ENCODE data around the gene GAREM2.
A peak's percentile ranks its signal among the peaks of the same experiment; 100 is the strongest.

GAREM2 gene

GRCh38 chr2:26237868-26238267 is 65.0 kb downstream of the GAREM2 start:
- peaks cover 22 to 53% of the 10 kb centered on the region in 2 experiments for H3K36me3 ChIP-seq (ENCODE audit: control insufficient read depth in 1 of 2, insufficient read depth in 2 of 2, low read depth in 1 of 2, low read length in 2 of 2)
- no peak overlapping the region for H2BK12ac ChIP-seq (ENCODE audit: low read length in 2 of 2)
- no peak overlapping the region for H2BK5ac ChIP-seq (ENCODE audit: low read depth, low read length, poor library complexity, severe bottlenecking)
- no peak for DNase-seq
- H4K8ac ChIP-seq (ENCODE audit: low read length) = no peak overlapping the region
- H3K14ac ChIP-seq (ENCODE audit: low read length in 2 of 2) = no peak overlapping the region
- H3K4me1 ChIP-seq (ENCODE audit: control insufficient read depth, insufficient read depth, low read depth, low read length) = peaks cover 3% of the 10 kb centered on the region
- H2AFZ ChIP-seq (ENCODE audit: low read depth, low read length) = no peak overlapping the region
- no peak overlapping the region for H2AK5ac ChIP-seq (ENCODE audit: low read length, severe bottlenecking)
- no peak overlapping the region for H3K18ac ChIP-seq (ENCODE audit: low read depth in 1 of 2, low read length in 2 of 2)
- H3K27ac ChIP-seq (ENCODE audit: low read length, poor library complexity, severe bottlenecking) = no peak overlapping the region
- H4K91ac ChIP-seq (ENCODE audit: low read length) = no peak overlapping the region
- H2BK120ac ChIP-seq (ENCODE audit: low read depth, low read length) = no peak overlapping the region
- H3K4ac ChIP-seq (ENCODE audit: low read depth in 1 of 2, low read length in 2 of 2) = no peak overlapping the region
- no peak overlapping the region for H3K4me2 ChIP-seq (ENCODE audit: low read length, poor library complexity, severe bottlenecking)
- no peak overlapping the region for H2BK15ac ChIP-seq (ENCODE audit: low read depth, poor library complexity, severe bottlenecking)
- H3K79me1 ChIP-seq (replicated peaks; ENCODE audit: low read length, poor library complexity, severe bottlenecking) = peaks cover 14% of the 10 kb centered on the region
- no peak overlapping the region for H3K4me3 ChIP-seq (ENCODE audit: insufficient read depth in 1 of 2, low read depth in 1 of 2, low read length in 2 of 2)
- H3K23ac ChIP-seq (ENCODE audit: low read length in 2 of 2) = no peak overlapping the region
- WGBS = 100% methylated on average over 1 of the region's 1 CpG
- no peaks in the 10 kb centered on the region for H3K27me3 ChIP-seq (ENCODE audit: control insufficient read depth in 1 of 2, insufficient read depth in 1 of 2, low read length in 2 of 2)
- no peaks in the 10 kb centered on the region for H3K9me3 ChIP-seq (ENCODE audit: control insufficient read depth, low read length)
- peak overlapping the region; percentile 50 for H3K9ac ChIP-seq (ENCODE audit: low read length)

GRCh38 chr2:26238311-26238958 is 65.5 kb downstream of the GAREM2 start:
- peaks cover 11% of the 10 kb centered on the region for H3K79me1 ChIP-seq (replicated peaks; ENCODE audit: low read length, poor library complexity, severe bottlenecking)
- peak overlapping the region; percentile 50 for H3K9ac ChIP-seq (ENCODE audit: low read length)
- H3K18ac ChIP-seq (ENCODE audit: low read depth in 1 of 2, low read length in 2 of 2) = no peak overlapping the region
- no peak overlapping the region for H2AFZ ChIP-seq (ENCODE audit: low read depth, low read length)
- H2BK15ac ChIP-seq (ENCODE audit: low read depth, poor library complexity, severe bottlenecking) = no peak overlapping the region
- no peak overlapping the region for H2BK5ac ChIP-seq (ENCODE audit: low read depth, low read length, poor library complexity, severe bottlenecking)
- no peak overlapping the region for H3K4ac ChIP-seq (ENCODE audit: low read depth in 1 of 2, low read length in 2 of 2)
- no peaks in the 10 kb centered on the region for H3K27me3 ChIP-seq (ENCODE audit: control insufficient read depth in 1 of 2, insufficient read depth in 1 of 2, low read length in 2 of 2)
- WGBS = 100% methylated on average over 3 of the region's 4 CpGs
- peak; percentile 33 for DNase-seq
- peaks cover 20 to 47% of the 10 kb centered on the region in 2 experiments for H3K36me3 ChIP-seq (ENCODE audit: control insufficient read depth in 1 of 2, insufficient read depth in 2 of 2, low read depth in 1 of 2, low read length in 2 of 2)
- peaks cover 3% of the 10 kb centered on the region for H3K4me1 ChIP-seq (ENCODE audit: control insufficient read depth, insufficient read depth, low read depth, low read length)
- H2AK5ac ChIP-seq (ENCODE audit: low read length, severe bottlenecking) = no peak overlapping the region
- H3K4me3 ChIP-seq (ENCODE audit: insufficient read depth in 1 of 2, low read depth in 1 of 2, low read length in 2 of 2) = peak overlapping the region in 1 of 2 experiments; percentile 35
- H3K4me2 ChIP-seq (ENCODE audit: low read length, poor library complexity, severe bottlenecking) = no peak overlapping the region
- no peak overlapping the region for H2BK12ac ChIP-seq (ENCODE audit: low read length in 2 of 2)
- no peak overlapping the region for H4K91ac ChIP-seq (ENCODE audit: low read length)
- H2BK120ac ChIP-seq (ENCODE audit: low read depth, low read length) = no peak overlapping the region
- no peak overlapping the region for H3K27ac ChIP-seq (ENCODE audit: low read length, poor library complexity, severe bottlenecking)
- H3K9me3 ChIP-seq (ENCODE audit: control insufficient read depth, low read length) = no peaks in the 10 kb centered on the region
- no peak overlapping the region for H3K14ac ChIP-seq (ENCODE audit: low read length in 2 of 2)
- H4K8ac ChIP-seq (ENCODE audit: low read length) = no peak overlapping the region
- no peak overlapping the region for H3K23ac ChIP-seq (ENCODE audit: low read length in 2 of 2)

Measured in mesenchymal stem cell (in vitro differentiated cells and primary cell).